Measurements from ENCODE around the gene RFC1. TPM values are rescaled to one million over a fixed set of nuclear protein-coding genes. Genes with fewer than 3 reads are reported as not detected.

Gene RFC1
- total RNA-seq, 1 donor from 2014 or later, result 50.2 TPM

DNA sequence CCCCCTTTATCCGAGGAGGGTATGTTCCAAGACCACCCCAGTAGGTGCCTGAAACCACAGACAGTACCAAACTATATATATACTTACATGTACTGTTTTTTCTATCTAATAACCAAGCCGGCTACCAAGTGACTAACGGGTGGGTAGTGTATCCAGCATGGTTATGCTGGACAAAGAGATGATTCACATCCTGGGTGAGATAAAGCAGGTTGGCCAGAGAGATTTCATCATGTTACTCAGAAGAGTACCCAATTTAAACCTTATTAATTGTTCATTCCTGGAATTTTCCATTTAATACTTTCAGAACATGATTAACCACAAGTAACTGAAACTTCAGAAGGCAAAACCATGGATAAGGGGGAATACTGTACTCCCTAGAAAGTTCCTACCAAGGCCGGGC lies 46.5 kb downstream of the RFC1 start:
- Histone ChIP-seq H3K4me3 (no peak overlapping the region), H3K9me3 (no peaks in the 10 kb centered on the region), H3K27me3 (ENCODE audit: low read depth) (no peaks in the 10 kb centered on the region), H3K36me3 (peaks cover 75% of the 10 kb centered on the region), H3K27ac (no peak overlapping the region), H3K4me1 (no peaks in the 10 kb centered on the region)
- no peak for DNase-seq
- intact Hi-C loops (cut with DNase I), result no loop called here
- TF ChIP-seq, protein P1, sequence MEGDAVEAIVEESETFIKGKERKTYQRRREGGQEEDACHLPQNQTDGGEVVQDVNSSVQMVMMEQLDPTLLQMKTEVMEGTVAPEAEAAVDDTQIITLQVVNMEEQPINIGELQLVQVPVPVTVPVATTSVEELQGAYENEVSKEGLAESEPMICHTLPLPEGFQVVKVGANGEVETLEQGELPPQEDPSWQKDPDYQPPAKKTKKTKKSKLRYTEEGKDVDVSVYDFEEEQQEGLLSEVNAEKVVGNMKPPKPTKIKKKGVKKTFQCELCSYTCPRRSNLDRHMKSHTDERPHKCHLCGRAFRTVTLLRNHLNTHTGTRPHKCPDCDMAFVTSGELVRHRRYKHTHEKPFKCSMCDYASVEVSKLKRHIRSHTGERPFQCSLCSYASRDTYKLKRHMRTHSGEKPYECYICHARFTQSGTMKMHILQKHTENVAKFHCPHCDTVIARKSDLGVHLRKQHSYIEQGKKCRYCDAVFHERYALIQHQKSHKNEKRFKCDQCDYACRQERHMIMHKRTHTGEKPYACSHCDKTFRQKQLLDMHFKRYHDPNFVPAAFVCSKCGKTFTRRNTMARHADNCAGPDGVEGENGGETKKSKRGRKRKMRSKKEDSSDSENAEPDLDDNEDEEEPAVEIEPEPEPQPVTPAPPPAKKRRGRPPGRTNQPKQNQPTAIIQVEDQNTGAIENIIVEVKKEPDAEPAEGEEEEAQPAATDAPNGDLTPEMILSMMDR (IDR thresholded peaks at IDR 0.05), result no peak
- no peak for ATAC-seq

DNA sequence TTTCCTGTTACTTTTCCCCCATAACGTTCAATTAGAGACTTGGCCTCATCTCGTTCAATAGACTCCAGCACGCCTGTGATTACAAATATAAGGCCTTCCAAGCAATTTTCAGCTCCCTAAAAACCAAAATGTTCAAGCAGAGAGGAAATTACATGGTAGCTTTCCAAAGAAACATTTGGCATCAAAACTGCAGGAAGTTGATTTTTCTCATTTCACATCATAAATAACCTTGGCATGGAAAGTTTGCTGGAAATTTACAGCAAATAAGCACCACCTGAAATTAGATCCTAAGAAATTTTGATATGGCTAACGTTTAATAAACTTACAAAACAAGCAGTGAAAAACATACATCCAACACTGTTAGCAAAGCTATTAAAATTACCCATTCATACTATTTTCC lies 53.3 kb downstream of the RFC1 start:
- intact Hi-C loops (cut with DNase I), result no loop called here
- no peak for ATAC-seq
- no peaks in the 10 kb centered on the region for H3K4me1 ChIP-seq
- no peaks in the 10 kb centered on the region for H3K27me3 ChIP-seq (ENCODE audit: low read depth)
- no peak overlapping the region for H3K27ac ChIP-seq
- no peak for DNase-seq
- H3K9me3 ChIP-seq, result no peaks in the 10 kb centered on the region
- TF ChIP-seq, protein P1 (IDR thresholded peaks at IDR 0.05), result no peak
- H3K36me3 ChIP-seq, result peaks cover 94% of the 10 kb centered on the region
- no peak overlapping the region for H3K4me3 ChIP-seq

DNA sequence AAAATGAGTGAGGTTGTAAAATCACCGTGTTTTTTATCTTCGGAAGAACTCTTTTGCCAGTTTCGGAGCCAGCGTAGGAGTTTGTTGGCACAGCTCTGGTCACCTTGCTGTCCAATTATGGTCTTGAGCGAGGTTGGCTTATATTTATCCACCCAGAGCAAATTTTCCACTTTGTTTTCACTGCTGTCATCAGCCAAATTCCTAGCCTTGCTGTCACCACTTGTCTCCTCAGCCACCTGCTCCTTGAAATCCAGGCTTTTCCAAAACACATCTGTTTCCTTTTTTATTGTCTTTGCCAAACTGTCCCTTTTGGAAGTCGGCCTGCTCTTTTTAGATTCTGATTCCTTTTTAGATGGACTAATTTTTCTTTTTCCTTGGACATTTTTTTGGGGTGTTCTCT lies 57.6 kb downstream of the RFC1 start:
- Histone ChIP-seq H3K4me3 (no peak overlapping the region), H3K9me3 (no peaks in the 10 kb centered on the region), H3K27me3 (ENCODE audit: low read depth) (no peaks in the 10 kb centered on the region), H3K36me3 (peaks cover 93% of the 10 kb centered on the region), H3K27ac (no peak overlapping the region), H3K4me1 (no peaks in the 10 kb centered on the region)
- TF ChIP-seq, protein P1 (IDR thresholded peaks at IDR 0.05), result no peak
- DNase-seq (no peak), ATAC-seq (no peak)
- intact Hi-C loops (cut with DNase I), result no loop called here

DNA sequence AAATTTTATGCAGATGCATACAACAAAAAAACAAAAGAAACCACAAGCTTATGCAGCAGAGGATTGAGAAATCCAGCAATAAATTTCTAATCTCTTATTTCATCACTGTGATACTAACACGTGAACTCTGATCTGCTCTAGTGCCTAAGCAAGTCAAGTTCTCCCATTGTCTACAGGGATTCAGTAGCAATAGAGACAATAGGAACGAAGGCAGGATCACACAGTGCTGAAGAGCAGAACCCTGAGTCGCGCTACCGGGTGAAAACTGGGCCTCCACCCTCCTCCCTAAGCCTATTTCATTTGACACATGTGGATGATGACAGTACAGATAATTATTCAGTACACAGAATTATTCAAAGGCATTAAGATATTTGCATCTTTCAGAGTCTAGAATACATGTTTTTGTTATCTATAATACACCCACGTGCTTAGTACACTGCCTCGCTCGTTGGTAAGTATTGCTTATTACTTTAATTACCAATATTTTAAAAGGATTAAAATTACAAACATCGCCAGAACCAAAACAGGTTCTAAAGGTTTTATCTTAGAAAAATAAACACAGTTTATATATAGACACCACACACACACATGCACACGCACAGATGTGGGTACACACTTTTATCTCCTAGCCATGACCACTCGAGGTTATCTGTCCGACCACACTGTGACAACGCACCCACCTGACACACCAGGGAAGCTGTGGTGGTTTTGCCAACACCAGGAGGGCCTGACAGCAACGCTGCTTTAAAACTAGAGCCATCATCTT lies 60.1 kb downstream of the RFC1 start:
- TF ChIP-seq, protein P1 (IDR thresholded peaks at IDR 0.05), result no peak
- Histone ChIP-seq H3K27ac (no peak overlapping the region), H3K4me1 (no peaks in the 10 kb centered on the region), H3K4me3 (no peak overlapping the region), H3K9me3 (no peaks in the 10 kb centered on the region), H3K36me3 (peaks cover 93% of the 10 kb centered on the region), H3K27me3 (ENCODE audit: low read depth) (no peaks in the 10 kb centered on the region)
- intact Hi-C loops (cut with DNase I), result no loop called here
- no peak for DNase-seq
- ATAC-seq, result no peak

DNA sequence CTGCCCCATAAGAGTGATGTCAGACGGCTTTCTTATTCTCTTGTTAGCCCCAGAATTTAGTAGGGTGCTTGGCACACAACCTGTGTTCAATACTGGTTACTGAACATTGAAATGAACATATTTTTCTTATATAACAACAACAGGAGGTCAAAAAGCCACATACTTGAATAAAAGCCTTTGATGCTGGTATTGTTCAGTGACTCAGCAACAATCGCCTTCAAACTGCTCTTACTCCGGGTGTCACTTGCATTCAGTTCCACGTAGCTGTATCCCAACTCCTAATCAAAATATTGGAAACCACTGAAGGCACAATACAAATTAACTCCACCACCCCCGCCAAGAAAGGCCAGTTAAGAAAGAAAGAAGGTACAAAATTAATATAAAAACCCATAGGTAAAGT lies 61.5 kb downstream of the RFC1 start:
- no peak for DNase-seq
- intact Hi-C loops (cut with DNase I), result no loop called here
- ATAC-seq, result no peak
- Histone ChIP-seq H3K27me3 (ENCODE audit: low read depth) (no peaks in the 10 kb centered on the region), H3K4me1 (no peaks in the 10 kb centered on the region), H3K36me3 (peaks cover 93% of the 10 kb centered on the region), H3K27ac (no peak overlapping the region), H3K9me3 (no peaks in the 10 kb centered on the region), H3K4me3 (no peak overlapping the region)
- TF ChIP-seq, protein P1 (IDR thresholded peaks at IDR 0.05), result no peak

All from lower lobe of right lung (tissue), 2 donors.